Measurements from ENCODE around the gene ARL16. TPM values are rescaled to one million over a fixed set of nuclear protein-coding genes. Genes with fewer than 3 reads are reported as not detected.

The ARL16 gene
- total and polyA plus RNA-seq, 2 of the 8 experiments (the other 6 are each of a cell fraction or from before 2014, with no cell fraction given): 37.0 to 60.8 TPM

- ChIA-PET CTCF (ENCODE audit: partially characterized antibody) (interaction anchor here (2.2 kb wide), 1 partner anchor 12 kb away, joined by 10 read pairs; no protein-coding TSS in a partner anchor), POLR2A (ENCODE audit: partially characterized antibody) (interaction anchor here (0.6 to 28.4 kb wide), 5 partner anchors 11 to 45 kb away, joined by 4 to 436 read pairs (median 8); partner anchors contain the start of genes MRPL12, NPLOC4, SLC25A10 and TSPAN10)
- Histone ChIP-seq H3K27me3 (replicated peaks in 1 of 4; ENCODE audit: control insufficient read depth in 3 of 4, extremely low read depth in 1 of 4, insufficient read depth in 3 of 4, low read length in 3 of 4) (no peaks in the 10 kb centered on the region; a peak in 1 of 7 replicates), H3K23ac (ENCODE audit: insufficient read length) (no peak overlapping the region), H4K20me1 (replicated peaks in 1 of 2; ENCODE audit: control insufficient read depth in 1 of 2, insufficient read depth in 2 of 2, low read length in 2 of 2) (peaks cover 0 to 22% of the 10 kb centered on the region in 2 experiments), H2BK120ac (replicated peaks; ENCODE audit: low read depth, low read length) (no peak overlapping the region), H3K4me2 (ENCODE audit: insufficient read depth in 1 of 2, low read depth in 2 of 2, low read length in 2 of 2) (no peak overlapping the region; a peak in 1 of 4 replicates), H2BK20ac (ENCODE audit: low read length) (no peak overlapping the region), H4K5ac (ENCODE audit: insufficient read length, low read depth, low read length) (no peak overlapping the region), H2BK5ac (ENCODE audit: low read depth, low read length) (no peak overlapping the region), H3K23me2 (ENCODE audit: low read depth, low read length) (peaks cover 12% of the 10 kb centered on the region), H3K18ac (ENCODE audit: extremely low read depth, low read length) (no peak overlapping the region), H3K27ac (ENCODE audit: low read depth, low read length) (no peak overlapping the region), H2AK5ac (ENCODE audit: low read depth, low read length) (no peak overlapping the region), H3K9ac (replicated peaks in 1 of 4; ENCODE audit: extremely low read depth in 1 of 4, low read depth in 3 of 4, low read length in 3 of 4) (no peak overlapping the region), H2BK12ac (ENCODE audit: low read depth, low read length) (no peak overlapping the region), H4K91ac (replicated peaks; ENCODE audit: insufficient read length, low read length) (no peak overlapping the region), H3K14ac (ENCODE audit: insufficient read length) (no peak overlapping the region), H3K79me2 (ENCODE audit: control insufficient read depth in 1 of 2, insufficient read depth in 2 of 2, low read length in 2 of 2) (peaks cover 4 to 39% of the 10 kb centered on the region in 2 experiments; a peak in 3 of 4 replicates), H4K8ac (ENCODE audit: extremely low read depth, insufficient read depth, low read length) (no peak overlapping the region), H2AFZ (ENCODE audit: low read length) (no peak overlapping the region), H3K4me1 (replicated peaks in 1 of 4; ENCODE audit: control insufficient read depth in 3 of 4, insufficient read depth in 4 of 4, low read length in 3 of 4) (peaks cover 3 to 14% (median 7%) of the 10 kb centered on the region in 4 experiments; a peak in 6 of 7 replicates), H3K9me3 (ENCODE audit: insufficient read depth in 2 of 2, low read depth in 1 of 2, low read length in 1 of 2) (no peaks in the 10 kb centered on the region), H2BK15ac (ENCODE audit: low read length) (no peak overlapping the region), H3K36me3 (ENCODE audit: control insufficient read depth in 2 of 4, insufficient read depth in 4 of 4, low read length in 3 of 4) (peaks cover 2 to 8% (median 6%) of the 10 kb centered on the region in 4 experiments; a peak in 5 of 8 replicates), H3K56ac (replicated peaks; ENCODE audit: insufficient read length, low read depth, low read length) (no peak overlapping the region), H3K4me3 (ENCODE audit: extremely low read depth in 1 of 4, insufficient read depth in 2 of 4, low read depth in 3 of 4, low read length in 4 of 4) (no peak overlapping the region), H3K79me1 (ENCODE audit: low read depth, low read length) (peaks cover 15% of the 10 kb centered on the region), H3K4ac (replicated peaks; ENCODE audit: insufficient read length, low read depth, low read length) (no peak overlapping the region)
- FAIRE-seq: no peak
- DNase-seq (ENCODE audit: low read depth in 1 of 2, low spot score in 2 of 2): no peak
- no peak for TF ChIP-seq NRF1 (IDR thresholded peaks at IDR 0.05; ENCODE audit: low read depth, low read length)
- WGBS, 2 experiments (ENCODE audit: extremely low coverage in 1 of 2, insufficient coverage in 1 of 2, insufficient read length in 1 of 2, insufficient replicate concordance in 2 of 2, low coverage in 1 of 2, low lambda C conversion rate in 2 of 2, missing lambda C conversion rate in 1 of 2): 88% methylated on average over 17 of the region's 17 CpGs; no CpG with 5 or more reads in 1 of the 2 experiments
These were observed 1.9 kb downstream of the ARL16 start for GRCh38 chr17:81681672-81682071.
